Ectodermal cell (in vitro differentiated cells): ENCODE results near the gene SUPT6H. TPM values are rescaled to one million over a fixed set of nuclear protein-coding genes. Genes with fewer than 3 reads are reported as not detected.

Experiments
- H3K27ac ChIP-seq: 2 replicates; pipeline ENCODE4 v1.7.0; 2013; ENCODE audit warnings: mild to moderate bottlenecking, low read depth, low read length; ENCODE audit not compliant: insufficient read depth, poor library complexity, severe bottlenecking
- H3K27me3 ChIP-seq: 2 replicates; pipeline ENCODE4 v1.7.0; 2013; ENCODE audit warnings: mild to moderate bottlenecking, low read length; ENCODE audit not compliant: insufficient read depth, control insufficient read depth, poor library complexity, severe bottlenecking
- H3K36me3 ChIP-seq: one replicate; pipeline ENCODE4 v1.7.0; 2013; ENCODE audit warnings: low read length; ENCODE audit not compliant: control insufficient read depth, insufficient read depth
- H3K4me1 ChIP-seq: one replicate; pipeline ENCODE4 v1.7.0; 2013; ENCODE audit warnings: low read length; ENCODE audit not compliant: control insufficient read depth, insufficient read depth
- H3K4me3 ChIP-seq: 2 replicates; pipeline ENCODE4 v1.7.0; 2013; ENCODE audit warnings: low read depth, low read length, control low read depth; ENCODE audit not compliant: insufficient read depth
- H3K9me3 ChIP-seq: 2 replicates; pipeline ENCODE4 v1.7.0; 2013; ENCODE audit warnings: mild to moderate bottlenecking, low read length, moderate library complexity; ENCODE audit not compliant: control insufficient read depth
- WGBS, 2 experiments: methylation state at CpG; one replicate each; pipeline ENCODE4 v1.1.7; 2013; ENCODE audit warnings: missing lambda C conversion rate in 2 of 2; 5-methylcytosine and 5-hydroxymethylcytosine counted together
- polyA plus RNA-seq, 4 experiments: library from polyadenylated mRNA; stranded (reverse); fragments of 50-300 nt; gene quantifications; one replicate each; pipeline ENCODE4 v1.2.3, GENCODE V29; 2013

SUPT6H gene
- 65.8 TPM for polyA plus RNA-seq (2013, experiment 1 of 4)
- 82.3 TPM for polyA plus RNA-seq (2013, experiment 2 of 4)
- polyA plus RNA-seq (2013, experiment 3 of 4), result 41.6 TPM
- 52.0 TPM for polyA plus RNA-seq (2013, experiment 4 of 4)

- Histone ChIP-seq H3K36me3 (peaks cover 30% of the 10 kb centered on the region), H3K27ac (peak within 1 kb of the TSS; percentile 89), H3K27me3 (no peaks in the 10 kb centered on the region), H3K4me1 (peaks cover 5% of the 10 kb centered on the region), H3K9me3 (no peaks in the 10 kb centered on the region), H3K4me3 (peak within 1 kb of the TSS; percentile 97)
- 0% methylated on average over 66 of the region's 66 CpGs for WGBS, 2 experiments
These were observed at the start of gene SUPT6H, which contains the start of gene SDF2 for GRCh38 chr17:28661635-28662526. SUPT6H (plus strand) TSS chr17:28662205; CDS start chr17:28673402, 11,197 bp downstream. SDF2 (minus strand) TSS chr17:28661906; CDS start chr17:28661876, 30 bp downstream.

DNA sequence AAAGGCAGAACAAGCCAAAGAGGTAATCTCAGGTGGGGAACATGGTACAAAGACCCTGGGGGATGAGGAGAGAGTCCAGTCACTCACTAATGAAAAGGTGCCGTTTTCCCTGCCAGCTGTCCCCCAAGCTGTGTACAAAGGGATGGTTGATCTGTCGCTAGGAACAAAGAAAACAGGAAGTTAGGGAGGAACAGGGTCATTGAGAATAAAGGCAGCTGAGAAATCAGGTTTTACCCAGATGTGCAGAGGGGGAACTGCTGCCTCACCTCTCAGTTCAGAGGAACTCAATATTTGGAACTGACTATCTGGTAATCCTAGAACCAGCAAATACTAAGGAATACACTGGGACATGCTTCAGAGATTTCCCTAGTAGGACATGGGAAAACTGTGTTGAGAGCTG lies 49.5 kb upstream of the SUPT6H start:
- 92 to 98% methylated on average over 2 of the region's 2 CpGs for WGBS, 2 experiments
- Histone ChIP-seq H3K9me3 (no peaks in the 10 kb centered on the region), H3K27ac (no peak overlapping the region), H3K4me3 (no peak overlapping the region), H3K4me1 (no peaks in the 10 kb centered on the region), H3K36me3 (peaks cover 30% of the 10 kb centered on the region), H3K27me3 (no peaks in the 10 kb centered on the region)

- H3K9me3 ChIP-seq, result no peaks in the 10 kb centered on the region
- H3K4me1 ChIP-seq, result no peaks in the 10 kb centered on the region
- H3K27me3 ChIP-seq, result no peaks in the 10 kb centered on the region
- H3K36me3 ChIP-seq, result peaks cover 35% of the 10 kb centered on the region
- 87 to 90% methylated on average over 6 of the region's 6 CpGs for WGBS, 2 experiments
- no peak overlapping the region for H3K27ac ChIP-seq
- no peak overlapping the region for H3K4me3 ChIP-seq
These were observed 48.8 kb upstream of the SUPT6H start for GRCh38 chr17:28612936-28613872.

GRCh38 chr17:28613931-28614381 lies 48.0 kb upstream of the SUPT6H start, which contains the start of gene RSKR:
RSKR (minus strand) TSS chr17:28614185; CDS start chr17:28614161, 24 bp downstream.
- Histone ChIP-seq H3K4me3 (no peak within 1 kb of the TSS), H3K36me3 (peaks cover 41% of the 10 kb centered on the region), H3K9me3 (no peaks in the 10 kb centered on the region), H3K27me3 (no peaks in the 10 kb centered on the region), H3K4me1 (no peaks in the 10 kb centered on the region), H3K27ac (no peak within 1 kb of the TSS)
- WGBS, 2 experiments, result 89 to 91% methylated on average over 5 of the region's 5 CpGs

DNA sequence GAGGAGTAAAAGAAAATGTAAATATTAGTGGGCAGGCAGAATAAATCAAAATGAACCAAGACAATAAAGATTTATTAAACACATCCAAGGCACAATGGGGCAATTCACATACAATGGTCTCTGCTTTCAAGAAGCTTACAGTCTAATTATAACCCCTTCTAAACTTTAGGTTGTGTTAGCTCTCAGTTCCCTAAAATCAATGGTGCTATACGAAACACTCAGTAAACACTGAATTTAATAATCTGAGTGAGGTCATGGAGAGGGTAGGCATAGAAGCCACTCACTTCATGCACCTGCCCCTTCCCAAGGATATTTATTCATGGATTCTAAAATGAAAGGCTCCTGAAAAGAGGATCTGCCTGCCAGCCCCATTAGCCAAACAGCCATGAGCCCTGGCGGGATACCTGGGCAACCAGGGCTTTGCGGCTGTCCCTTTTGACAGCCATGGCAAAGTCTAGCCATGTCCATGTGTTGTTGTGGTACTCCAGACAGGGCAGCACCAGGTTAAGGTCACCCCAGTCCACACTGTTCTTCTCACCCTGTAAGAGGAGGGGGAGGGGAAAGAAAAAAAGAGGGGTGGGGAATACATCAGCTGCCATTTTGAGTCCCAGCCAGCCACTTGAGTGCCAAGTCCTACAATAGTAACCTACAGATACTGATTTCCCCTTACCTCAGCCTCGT lies 46.6 kb upstream of the SUPT6H start:
- no peaks in the 10 kb centered on the region for H3K4me1 ChIP-seq
- no peaks in the 10 kb centered on the region for H3K9me3 ChIP-seq
- no peaks in the 10 kb centered on the region for H3K27me3 ChIP-seq
- H3K4me3 ChIP-seq, result no peak overlapping the region
- H3K36me3 ChIP-seq, result peaks cover 54% of the 10 kb centered on the region
- 96 to 97% methylated on average over 3 to 4 of the region's 4 CpGs for WGBS, 2 experiments
- H3K27ac ChIP-seq, result no peak overlapping the region

DNA sequence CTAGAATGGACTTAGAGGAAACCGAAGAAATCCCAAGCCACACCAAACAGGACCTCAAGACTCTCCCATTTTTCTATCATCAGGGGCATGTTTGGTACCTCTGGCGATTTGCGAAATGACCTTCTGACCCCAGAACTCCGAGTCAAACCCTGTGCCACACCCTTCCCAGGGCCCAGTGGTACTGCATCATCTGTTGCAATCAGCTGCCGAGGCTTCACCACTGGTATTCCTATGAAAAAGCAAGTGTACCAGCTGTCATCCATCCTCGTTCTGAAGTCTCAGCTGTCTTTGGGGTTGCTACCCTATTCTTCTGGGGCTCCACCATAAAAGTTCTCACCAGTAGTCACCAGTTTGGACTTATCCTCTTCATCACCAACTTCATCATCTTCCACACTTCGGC lies 45.7 kb upstream of the SUPT6H start:
- Histone ChIP-seq H3K4me3 (no peak overlapping the region), H3K36me3 (peaks cover 63% of the 10 kb centered on the region), H3K27ac (no peak overlapping the region), H3K9me3 (no peaks in the 10 kb centered on the region), H3K27me3 (no peaks in the 10 kb centered on the region), H3K4me1 (no peaks in the 10 kb centered on the region)
- WGBS, 2 experiments, result 90 to 96% methylated on average over 7 of the region's 7 CpGs

- Histone ChIP-seq H3K27ac (no peak overlapping the region), H3K9me3 (no peaks in the 10 kb centered on the region), H3K27me3 (no peaks in the 10 kb centered on the region), H3K4me1 (no peaks in the 10 kb centered on the region), H3K36me3 (peaks cover 84% of the 10 kb centered on the region), H3K4me3 (no peak overlapping the region)
- WGBS, 2 experiments, result 90 to 99% methylated on average over 2 of the region's 3 CpGs
These were observed 43.5 kb upstream of the SUPT6H start for GRCh38 chr17:28618464-28618863.

GRCh38 chr17:28620010-28620409 lies 42.0 kb upstream of the SUPT6H start:
- no peaks in the 10 kb centered on the region for H3K4me1 ChIP-seq
- no peaks in the 10 kb centered on the region for H3K27me3 ChIP-seq
- 92 to 95% methylated on average over 2 of the region's 2 CpGs for WGBS, 2 experiments
- H3K27ac ChIP-seq, result no peak overlapping the region
- H3K4me3 ChIP-seq, result no peak overlapping the region
- H3K36me3 ChIP-seq, result peaks cover 87% of the 10 kb centered on the region
- no peaks in the 10 kb centered on the region for H3K9me3 ChIP-seq

- Histone ChIP-seq H3K4me1 (no peaks in the 10 kb centered on the region), H3K27ac (no peak overlapping the region), H3K36me3 (peaks cover 68% of the 10 kb centered on the region), H3K4me3 (no peak overlapping the region), H3K27me3 (no peaks in the 10 kb centered on the region), H3K9me3 (no peaks in the 10 kb centered on the region)
- WGBS, 2 experiments, result 94 to 96% methylated on average over 2 to 3 of the region's 3 CpGs
These were observed 39.8 kb upstream of the SUPT6H start for GRCh38 chr17:28622186-28622585.
